Lower leg skin (tissue), 4 donors: Measurements from ENCODE around the gene DIS3L2. TPM values are rescaled to one million over a fixed set of nuclear protein-coding genes. Genes with fewer than 3 reads are reported as not detected.

Experiments
- DNase-seq, 2 donors: peaks; one replicate each; pipeline ENCODE4 v3.0.0-alpha.2; 2019; ENCODE audit warnings: low spot score in 2 of 2
- H3K4me3 ChIP-seq: fragments of 200-600 bp; sonication (generic); 2 replicates; pipeline ENCODE4 v1.5.1; 2017; ENCODE audit warnings: mild to moderate bottlenecking, low read depth; ENCODE audit not compliant: poor library complexity, severe bottlenecking
- CTCF ChIP-seq, 3 donors: fragments of 450-650 bp; IDR thresholded peaks; one replicate each; pipeline ENCODE4 v1.5.1; 2016; ENCODE audit warnings: antibody characterized with exemption in 3 of 3, mild to moderate bottlenecking in 3 of 3, moderate library complexity in 2 of 3
- POLR2A ChIP-seq, 2 donors: fragments of 450-650 bp; IDR thresholded peaks; one replicate each; pipeline ENCODE4 v1.6.1; 2016 to 2017; ENCODE audit warnings: antibody characterized with exemption in 2 of 2, mild to moderate bottlenecking in 1 of 2, moderate library complexity in 1 of 2
- WGBS, 2 donors: methylation state at CpG; one replicate each; pipeline ENCODE4 v1.1.5; 2018; 5-methylcytosine and 5-hydroxymethylcytosine counted together
- intact Hi-C: fragments of 100-400 bp; cut with DNase I; formaldehyde crosslinking; loops from one replicate; pipeline ENCODE4 v1.15.0; 2023; ENCODE audit warnings: low total_unique reads
- total RNA-seq, 4 donors: library from RNA; depleted of rRNA; stranded (reverse); fragments of >200 nt; gene quantifications; one replicate each; pipeline ENCODE4 v1.1.0, GENCODE V29; 2016

Gene DIS3L2
- total RNA-seq, 4 donors from 2014 or later, result 26.4 to 39.0 (median 34.4) TPM

- intact Hi-C loops, result no loop called here
- no peak for TF ChIP-seq CTCF (IDR thresholded peaks at IDR 0.05)
- no peak for TF ChIP-seq POLR2A (IDR thresholded peaks at IDR 0.05)
- no peak for DNase-seq
- H3K4me3 ChIP-seq, result no peak overlapping the region
- WGBS, 2 donors, result 90 to 93% methylated on average over 6 of the region's 6 CpGs
Measured at GRCh38 chr2:232293191-232293590, 331.7 kb downstream of the DIS3L2 start.

GRCh38 chr2:232295971-232296370 lies 334.5 kb downstream of the DIS3L2 start:
- intact Hi-C loops, result no loop called here
- 59 to 75% methylated on average over 1 of the region's 1 CpG for WGBS, 2 donors
- TF ChIP-seq POLR2A (IDR thresholded peaks at IDR 0.05) (no peak), CTCF (IDR thresholded peaks at IDR 0.05) (no peak)
- H3K4me3 ChIP-seq, result no peak overlapping the region
- DNase-seq, result no peak

GRCh38 chr2:232296776-232297525 lies 335.4 kb downstream of the DIS3L2 start:
- no peak overlapping the region for H3K4me3 ChIP-seq
- intact Hi-C loops, result no loop called here
- no peak for DNase-seq
- 88 to 91% methylated on average over 3 of the region's 3 CpGs for WGBS, 2 donors
- TF ChIP-seq CTCF (IDR thresholded peaks at IDR 0.05) (no peak), POLR2A (IDR thresholded peaks at IDR 0.05) (no peak)

GRCh38 chr2:232299084-232299483 lies 337.6 kb downstream of the DIS3L2 start:
- DNase-seq, result no peak
- intact Hi-C loops, result no loop called here
- no peak for TF ChIP-seq POLR2A (IDR thresholded peaks at IDR 0.05)
- TF ChIP-seq CTCF (IDR thresholded peaks at IDR 0.05), result no peak
- 89 to 91% methylated on average over 5 of the region's 5 CpGs for WGBS, 2 donors
- no peak overlapping the region for H3K4me3 ChIP-seq

GRCh38 chr2:232299927-232300674 lies 338.6 kb downstream of the DIS3L2 start:
- intact Hi-C loops, result loop anchor here (10.0 kb wide), 1 partner anchor 275 kb away; no protein-coding TSS in a partner anchor
- no peak overlapping the region for H3K4me3 ChIP-seq
- 92 to 93% methylated on average over 6 of the region's 6 CpGs for WGBS, 2 donors
- TF ChIP-seq POLR2A (IDR thresholded peaks at IDR 0.05) (no peak), CTCF (IDR thresholded peaks at IDR 0.05) (no peak)
- DNase-seq, result no peak
